ENCODE measurements around the gene ZNF483.
"Not testable (repeated sequence)": the region's sequence is repeated elsewhere in the genome, so short reads cannot be mapped to it uniquely, and the experiment has no call there.

ZNF483 gene

DNA sequence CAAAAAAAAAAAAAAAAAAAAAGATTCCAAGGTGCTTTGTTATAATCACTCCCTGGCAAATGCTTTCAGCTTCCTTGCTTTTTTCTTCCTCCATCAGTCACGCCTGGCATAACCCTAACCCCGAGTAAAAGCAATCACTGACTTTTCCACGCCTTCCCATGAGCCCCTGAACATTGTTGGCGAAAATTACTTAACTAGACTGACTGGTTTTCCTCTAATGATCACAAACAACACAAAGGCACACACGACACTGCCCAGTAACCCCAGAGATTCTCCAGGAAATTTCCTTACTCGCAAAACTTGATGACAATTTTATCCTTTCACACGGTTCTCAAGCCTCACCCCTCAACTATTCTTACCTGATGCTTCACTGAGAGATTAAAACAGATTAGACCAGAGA, 85.9 kb downstream of the ZNF483 start:
- DNase-seq (ENCODE audit: low read depth): no peak

GRCh38 chr9:111613436-111614040, 88.6 kb downstream of the ZNF483 start:
- DNase-seq (ENCODE audit: low read depth): no peak

GRCh38 chr9:111615928-111616327, 90.9 kb downstream of the ZNF483 start:
- DNase-seq (ENCODE audit: low read depth): no peak

- not testable (repeated sequence) for DNase-seq (ENCODE audit: low read depth)
Observed at GRCh38 chr9:111617349-111617748, 92.4 kb downstream of the ZNF483 start.

DNA sequence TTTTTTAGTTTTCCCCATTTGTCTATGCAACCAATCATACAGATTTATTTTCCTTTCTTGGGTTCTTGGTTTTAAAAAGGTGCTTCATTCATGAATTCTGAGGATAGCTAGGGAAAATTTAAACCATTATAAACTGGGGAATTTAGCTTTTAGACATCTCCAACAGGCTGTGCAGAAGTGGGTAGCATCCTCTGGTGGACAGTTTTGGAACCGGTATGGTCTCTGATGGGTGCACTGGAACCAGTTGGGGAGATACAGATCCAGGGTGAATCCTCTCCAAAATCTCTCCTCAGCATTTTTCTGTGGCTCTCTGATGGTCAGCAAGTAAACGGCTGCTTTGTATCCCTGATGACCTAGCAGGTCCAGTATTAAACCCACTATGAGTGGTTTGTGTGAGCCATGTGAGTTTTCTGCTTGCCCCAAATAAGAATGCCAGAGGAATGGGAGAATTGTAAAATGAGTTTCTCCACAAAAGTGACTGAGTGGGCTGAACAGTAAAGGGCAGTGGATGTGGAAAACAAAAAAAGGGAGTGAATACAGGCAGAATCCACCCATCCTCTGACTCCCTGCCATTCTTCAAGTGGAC, 97.0 kb downstream of the ZNF483 start:
- peak; percentile 7 for DNase-seq (ENCODE audit: low read depth)

- no peak for DNase-seq (ENCODE audit: low read depth)
Observed at GRCh38 chr9:111622626-111623025, 97.6 kb downstream of the ZNF483 start.
